ENCODE measurements around the gene NR4A1. TPM values are rescaled to one million over a fixed set of nuclear protein-coding genes. Genes with fewer than 3 reads are reported as not detected.
A peak's percentile ranks its signal among the peaks of the same experiment; 100 is the strongest.

The NR4A1 gene
- total RNA-seq, 3 donors from 2014 or later: 16.2 to 123 (median 44.6) TPM

DNA sequence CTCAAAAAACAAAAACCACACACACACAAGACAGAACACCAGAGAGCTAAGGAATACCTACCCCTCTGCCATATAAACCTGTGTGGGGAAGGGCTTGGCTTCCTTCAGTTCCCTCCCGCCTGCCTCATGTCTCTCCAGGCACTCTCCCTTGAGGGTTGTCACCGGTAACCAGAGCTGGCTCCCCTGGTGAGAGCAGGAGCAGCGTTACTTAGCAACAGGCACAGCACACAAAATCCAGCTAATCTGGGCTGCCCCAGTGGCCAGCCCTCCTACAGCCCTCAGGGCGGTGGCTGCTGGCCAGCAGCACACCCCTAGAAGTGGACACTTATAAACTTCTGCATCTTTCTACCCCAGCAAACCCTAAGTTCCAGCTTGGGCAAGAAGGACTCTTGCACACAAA is 21.6 kb upstream of the NR4A1 start:
- Histone ChIP-seq H3K4me1 (ENCODE audit: low read depth) (peaks cover 26% of the 10 kb centered on the region), H3K4me3 (no peak overlapping the region), H3K36me3 (ENCODE audit: low read depth) (no peaks in the 10 kb centered on the region), H3K9me3 (no peaks in the 10 kb centered on the region)
- intact Hi-C loops (cut with DNase I, micrococcal nuclease): loop anchor here (5.0 kb wide), 1 partner anchor 53 kb away; no protein-coding TSS in a partner anchor
- ATAC-seq (no peak), DNase-seq (no peak)
- no peak for TF ChIP-seq CTCF (IDR thresholded peaks at IDR 0.05)

GRCh38 chr12:52032446-52032803 is 18.8 kb upstream of the NR4A1 start:
- Histone ChIP-seq H3K4me1 (ENCODE audit: low read depth) (peaks cover 20% of the 10 kb centered on the region), H3K9me3 (no peaks in the 10 kb centered on the region), H3K4me3 (no peak overlapping the region), H3K36me3 (ENCODE audit: low read depth) (no peaks in the 10 kb centered on the region)
- no peak for TF ChIP-seq CTCF (IDR thresholded peaks at IDR 0.05)
- intact Hi-C loops (cut with DNase I, micrococcal nuclease): no loop called here
- peak; percentile 37 for ATAC-seq
- DNase-seq: peak in 1 of 3 donors; percentile 81

DNA sequence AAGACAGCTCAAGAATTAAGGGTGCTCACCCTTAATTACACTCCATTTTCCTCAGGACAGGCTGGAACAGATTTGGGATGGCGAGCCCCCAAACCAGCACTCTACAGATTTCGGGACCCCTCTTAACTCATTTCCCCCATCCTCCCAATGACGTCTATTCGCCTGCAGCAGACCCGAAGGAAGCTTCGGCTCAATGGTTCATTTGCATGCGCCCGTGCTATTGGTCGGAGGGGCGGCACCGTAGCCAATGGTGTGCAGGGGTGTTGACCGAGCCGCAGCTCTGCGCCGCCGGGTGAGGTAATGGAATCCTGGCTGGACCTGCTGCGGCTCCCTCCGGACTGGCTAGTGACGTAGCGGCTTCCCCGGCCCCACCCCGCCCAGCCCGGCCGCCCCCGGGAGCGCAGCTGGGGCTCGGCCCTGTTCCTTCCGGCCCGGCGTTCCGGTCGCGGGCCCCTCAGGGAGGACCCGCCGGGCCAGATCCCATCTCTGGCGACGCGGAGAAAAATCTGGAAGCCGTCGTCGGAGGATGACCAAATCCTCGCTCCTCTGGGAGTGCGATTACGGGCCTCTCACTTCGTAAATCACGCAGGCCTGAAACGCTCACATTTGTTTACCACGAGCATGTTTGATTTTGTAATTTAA is 18.3 kb upstream of the NR4A1 start:
- Histone ChIP-seq H3K9me3 (no peaks in the 10 kb centered on the region), H3K36me3 (ENCODE audit: low read depth) (no peaks in the 10 kb centered on the region), H3K4me3 (no peak overlapping the region), H3K4me1 (ENCODE audit: low read depth) (peaks cover 23% of the 10 kb centered on the region)
- DNase-seq: peak; percentile 97 to 99 (median 97)
- intact Hi-C loops (cut with DNase I, micrococcal nuclease): no loop called here
- peak; percentile 94 for ATAC-seq
- TF ChIP-seq CTCF (IDR thresholded peaks at IDR 0.05): no peak

GRCh38 chr12:52033446-52034140 is 17.6 kb upstream of the NR4A1 start:
- ATAC-seq (no peak), DNase-seq (no peak)
- Histone ChIP-seq H3K9me3 (no peaks in the 10 kb centered on the region), H3K4me3 (no peak overlapping the region), H3K36me3 (ENCODE audit: low read depth) (no peaks in the 10 kb centered on the region), H3K4me1 (ENCODE audit: low read depth) (peaks cover 23% of the 10 kb centered on the region)
- TF ChIP-seq CTCF (IDR thresholded peaks at IDR 0.05): no peak
- intact Hi-C loops (cut with DNase I, micrococcal nuclease): no loop called here

- DNase-seq: no peak
- H3K4me3 ChIP-seq: no peak overlapping the region
- no peak for ATAC-seq
- no peak for TF ChIP-seq CTCF (IDR thresholded peaks at IDR 0.05)
- peaks cover 23% of the 10 kb centered on the region for H3K4me1 ChIP-seq (ENCODE audit: low read depth)
- intact Hi-C loops (cut with DNase I, micrococcal nuclease): no loop called here
- H3K36me3 ChIP-seq (ENCODE audit: low read depth): no peaks in the 10 kb centered on the region
- no peaks in the 10 kb centered on the region for H3K9me3 ChIP-seq
Observed at GRCh38 chr12:52035190-52035589, 16.1 kb upstream of the NR4A1 start.

All from mucosa of descending colon (tissue), 3 donors.